HG03108 (cell line): ENCODE measurements around the gene SGTA.

Experiments
- ATAC-seq: cut with Tn5 transposase; IDR thresholded peaks from one replicate; pipeline ENCODE4 v1.9.1; 2021; ENCODE audit warnings: moderate library complexity; ENCODE audit not compliant: unreplicated experiment

The SGTA gene

DNA sequence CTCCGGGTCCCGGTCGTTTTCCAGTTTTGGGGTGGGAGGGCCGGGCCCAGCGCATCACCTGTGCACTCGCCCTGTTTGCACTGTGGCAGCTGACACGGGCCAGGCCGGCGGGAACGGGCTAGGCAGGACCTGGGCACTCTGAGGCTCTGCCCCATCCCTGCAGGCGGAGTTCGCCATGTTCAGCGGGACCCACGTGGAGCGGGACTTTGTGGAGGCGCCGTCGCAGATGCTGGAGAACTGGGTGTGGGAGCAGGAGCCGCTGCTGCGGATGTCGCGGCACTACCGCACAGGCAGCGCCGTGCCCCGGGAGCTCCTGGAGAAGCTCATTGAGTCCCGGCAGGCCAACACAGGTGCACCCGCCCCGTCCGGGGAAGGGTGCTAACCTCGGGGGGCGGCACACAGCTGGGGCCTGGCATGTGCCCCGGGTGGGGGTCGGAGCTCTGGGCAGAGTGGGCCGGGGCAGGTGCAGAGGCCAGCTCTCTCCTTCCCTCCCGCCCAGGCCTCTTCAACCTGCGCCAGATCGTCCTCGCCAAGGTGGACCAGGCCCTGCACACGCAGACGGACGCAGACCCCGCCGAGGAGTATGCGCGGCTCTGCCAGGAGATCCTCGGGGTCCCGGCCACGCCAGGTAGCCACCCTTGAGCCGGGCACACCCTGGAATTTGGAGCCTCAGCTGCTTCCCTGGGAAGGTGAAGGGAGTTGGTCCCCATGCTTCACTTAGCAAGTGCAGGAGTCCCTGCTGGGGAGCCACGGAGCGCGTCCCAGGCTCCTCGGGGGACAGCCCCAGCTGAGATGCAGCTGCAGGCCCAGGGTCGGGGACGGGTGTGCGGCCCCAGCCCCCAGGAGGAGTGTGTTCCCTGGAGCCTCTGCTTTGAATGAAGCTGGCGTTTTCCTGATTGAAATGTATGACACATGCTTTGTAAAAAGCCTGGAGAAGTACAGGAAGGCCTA is 27.3 kb upstream of the SGTA start:
- ATAC-seq, result no peak

DNA sequence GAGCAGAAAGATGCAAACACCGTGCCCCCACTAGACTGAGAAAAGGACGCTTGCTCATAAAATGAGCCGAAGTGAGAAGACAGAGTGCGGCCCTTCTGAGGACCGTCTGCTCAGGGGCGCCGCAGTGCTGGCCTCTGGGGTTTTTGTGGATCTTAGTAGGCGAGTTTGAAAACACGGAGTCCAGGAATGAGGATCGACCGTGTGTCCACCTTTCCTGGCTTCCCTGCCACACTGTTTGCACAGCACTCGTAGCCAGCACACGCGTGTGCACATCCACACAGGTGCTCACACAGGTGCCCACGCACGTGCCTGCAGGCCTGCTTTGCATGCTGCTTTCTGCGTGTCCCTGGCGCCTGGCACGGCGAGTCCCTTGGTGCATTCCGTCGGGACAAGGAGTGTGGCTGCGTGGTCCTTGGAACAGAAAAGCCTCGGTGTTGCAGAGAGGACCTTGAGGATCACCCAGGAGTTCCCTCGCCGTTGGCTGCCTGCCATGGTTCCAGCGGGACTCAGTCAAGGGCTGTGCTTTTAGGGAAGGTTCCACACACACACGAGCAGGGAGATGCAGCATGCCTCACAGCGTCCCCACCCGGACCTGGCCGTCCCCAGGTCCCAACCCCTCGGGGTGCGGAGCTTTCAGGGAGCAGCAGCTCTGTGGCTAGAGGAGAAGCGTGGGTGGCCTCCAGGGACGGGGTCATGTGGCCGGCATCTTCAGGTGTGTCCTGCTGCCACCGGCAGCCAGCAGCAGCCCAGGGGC is 26.5 kb upstream of the SGTA start:
- ATAC-seq, result no peak

DNA sequence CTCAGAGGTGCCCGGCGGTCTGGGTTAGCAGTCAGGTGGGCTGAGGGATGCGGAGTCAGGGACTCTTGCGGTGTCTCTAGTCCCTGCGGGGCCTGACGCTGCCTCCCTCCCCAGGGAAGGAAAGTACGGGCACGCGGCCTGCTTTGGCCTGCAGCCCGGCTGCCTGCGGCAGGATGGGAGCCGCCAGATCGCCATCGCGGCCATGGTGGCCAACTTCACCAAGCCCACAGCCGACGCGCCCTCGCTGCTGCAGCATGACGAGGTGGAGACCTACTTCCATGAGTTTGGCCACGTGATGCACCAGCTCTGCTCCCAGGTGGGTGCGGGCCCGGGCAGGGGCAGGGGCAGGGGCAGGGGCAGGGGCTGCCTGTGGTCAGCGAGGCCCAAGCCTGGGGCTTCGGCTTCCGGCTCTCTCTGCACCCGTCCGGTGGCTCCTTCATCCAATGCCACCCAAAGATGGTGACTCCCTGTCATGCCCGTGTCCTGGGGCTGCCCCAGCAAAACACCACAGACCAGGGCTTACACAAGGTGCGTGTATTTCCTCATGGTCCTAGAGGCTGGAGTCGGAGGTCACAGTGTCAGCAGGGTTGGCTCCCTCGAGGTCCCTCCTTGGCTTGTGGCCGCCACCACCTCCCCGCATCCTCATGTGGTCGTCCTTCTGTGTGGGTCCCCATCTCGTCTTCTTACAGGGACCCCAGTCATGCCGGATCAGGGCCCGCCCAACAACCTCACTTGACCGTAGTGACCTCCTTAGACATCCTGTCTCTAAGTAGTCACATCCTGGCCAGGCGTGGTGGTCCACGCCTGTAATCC is 25.3 kb upstream of the SGTA start:
- ATAC-seq, result no peak

DNA sequence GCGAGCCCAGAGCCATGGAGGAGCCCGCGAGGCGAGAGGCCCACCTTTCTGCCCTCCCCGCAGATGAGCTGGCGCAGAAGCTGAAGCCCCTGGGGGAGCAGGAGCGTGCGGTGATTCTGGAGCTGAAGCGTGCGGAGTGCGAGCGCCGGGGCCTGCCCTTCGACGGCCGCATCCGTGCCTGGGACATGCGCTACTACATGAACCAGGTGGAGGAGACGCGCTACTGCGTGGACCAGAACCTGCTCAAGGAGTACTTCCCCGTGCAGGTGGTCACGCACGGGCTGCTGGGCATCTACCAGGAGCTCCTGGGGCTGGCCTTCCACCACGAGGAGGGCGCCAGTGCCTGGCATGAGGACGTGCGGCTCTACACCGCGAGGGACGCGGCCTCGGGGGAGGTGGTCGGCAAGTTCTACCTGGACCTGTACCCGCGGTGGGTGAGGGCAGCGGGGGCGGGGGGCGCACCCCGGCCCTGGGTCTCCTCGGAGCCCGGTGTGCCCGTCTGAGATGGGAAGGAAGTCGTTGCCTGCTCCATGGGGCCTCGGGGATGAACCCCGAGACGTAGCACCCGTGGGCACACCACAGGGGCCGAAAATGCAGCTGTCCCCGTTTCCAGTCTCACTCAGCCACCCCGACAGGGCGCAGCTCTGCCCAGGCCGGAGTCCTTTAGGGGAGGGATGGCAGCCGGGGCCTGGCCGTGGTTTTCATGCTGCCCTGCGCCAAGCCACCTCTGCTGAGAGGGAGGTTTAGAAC is 24.5 kb upstream of the SGTA start:
- ATAC-seq, result no peak

DNA sequence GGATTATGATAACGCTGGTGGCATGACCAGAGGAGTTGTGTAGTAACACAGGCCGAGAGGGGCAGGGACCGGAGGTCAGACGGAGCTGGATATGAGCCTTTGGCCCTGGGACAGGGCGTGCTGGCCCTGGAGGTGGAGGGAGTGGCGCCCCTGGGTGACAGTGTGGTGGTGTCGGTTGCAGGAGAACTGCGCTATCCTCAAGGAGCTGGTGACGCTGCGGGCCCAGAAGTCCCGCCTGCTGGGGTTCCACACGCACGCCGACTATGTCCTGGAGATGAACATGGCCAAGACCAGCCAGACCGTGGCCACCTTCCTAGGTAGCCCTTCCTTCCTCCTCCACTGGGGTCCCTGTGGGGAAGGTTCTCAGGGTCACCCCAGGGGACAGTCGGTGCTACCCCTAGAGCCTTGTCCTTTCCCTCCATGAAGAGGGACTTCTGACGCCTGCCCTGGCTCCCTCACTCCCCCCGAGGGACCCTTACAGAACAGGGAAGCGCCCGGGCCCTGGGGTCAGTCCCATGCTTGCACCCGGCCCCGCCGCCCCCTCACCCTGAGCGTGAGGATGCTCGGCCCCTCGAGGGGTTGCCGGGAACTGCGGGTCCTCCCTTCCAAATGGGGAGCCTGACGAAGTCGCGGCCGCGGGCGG is 23.8 kb upstream of the SGTA start:
- no peak for ATAC-seq

DNA sequence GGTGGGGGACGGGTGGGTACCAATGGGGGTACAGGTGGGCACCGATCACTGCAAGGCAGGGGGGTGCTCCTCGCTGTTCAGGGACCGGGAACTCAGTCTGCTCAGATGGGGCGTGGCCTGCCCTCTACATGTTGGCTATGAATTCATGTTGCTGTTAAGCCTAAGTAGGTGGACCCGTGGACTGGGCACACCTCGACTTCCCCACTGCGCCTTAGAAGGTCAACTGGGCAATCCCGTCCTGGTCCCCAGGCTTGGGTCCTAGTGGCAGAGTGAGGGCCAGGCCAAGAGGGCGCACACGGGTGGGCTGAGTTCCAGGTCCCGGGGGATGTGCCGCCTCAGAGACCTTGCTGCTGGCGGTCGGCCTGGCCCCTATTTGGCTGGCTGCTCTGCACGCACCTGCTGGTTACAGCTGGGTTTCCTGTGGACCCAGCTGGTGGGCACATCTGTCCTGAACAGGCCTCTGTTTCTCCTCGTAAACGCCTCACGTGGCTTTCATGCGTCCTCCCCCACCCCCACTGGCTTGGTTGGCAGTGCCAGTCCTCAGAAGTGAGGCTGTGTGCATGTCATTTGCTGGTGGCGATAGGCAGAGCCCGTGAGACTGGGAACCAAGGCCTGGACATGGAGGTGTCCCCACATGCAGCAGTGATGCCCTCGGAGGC is 23.0 kb upstream of the SGTA start:
- no peak for ATAC-seq

DNA sequence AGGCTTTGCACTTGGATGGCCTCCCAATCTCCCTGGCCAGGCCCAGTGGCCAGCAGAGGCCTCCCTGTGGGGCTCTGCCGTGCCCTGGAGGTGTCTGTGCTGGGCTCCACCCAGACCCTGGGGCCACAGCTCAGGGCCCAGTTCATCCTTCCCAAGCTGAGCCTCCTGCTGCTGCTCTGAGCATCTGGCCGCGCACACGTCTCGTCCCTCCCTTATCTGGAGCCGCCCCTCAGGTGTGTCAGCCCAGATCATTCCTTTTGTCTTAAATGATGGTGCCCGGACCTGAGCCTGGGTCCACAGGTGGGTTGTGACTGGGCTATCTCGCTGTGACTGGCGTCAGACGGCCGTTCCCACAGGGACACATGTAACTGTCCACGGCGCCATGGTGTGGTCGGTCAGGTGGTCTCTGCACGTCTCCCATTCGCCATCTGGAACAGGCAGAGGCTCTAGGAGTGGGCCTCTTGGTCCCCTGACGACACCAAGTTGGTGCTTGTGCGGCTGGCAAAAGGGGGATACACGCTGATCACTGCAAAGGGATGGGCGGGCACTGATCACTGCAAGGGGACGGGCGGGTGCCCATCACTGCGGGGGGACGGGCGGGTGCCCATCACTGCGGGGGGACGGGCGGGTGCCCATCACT is 22.3 kb upstream of the SGTA start:
- ATAC-seq, result no peak

DNA sequence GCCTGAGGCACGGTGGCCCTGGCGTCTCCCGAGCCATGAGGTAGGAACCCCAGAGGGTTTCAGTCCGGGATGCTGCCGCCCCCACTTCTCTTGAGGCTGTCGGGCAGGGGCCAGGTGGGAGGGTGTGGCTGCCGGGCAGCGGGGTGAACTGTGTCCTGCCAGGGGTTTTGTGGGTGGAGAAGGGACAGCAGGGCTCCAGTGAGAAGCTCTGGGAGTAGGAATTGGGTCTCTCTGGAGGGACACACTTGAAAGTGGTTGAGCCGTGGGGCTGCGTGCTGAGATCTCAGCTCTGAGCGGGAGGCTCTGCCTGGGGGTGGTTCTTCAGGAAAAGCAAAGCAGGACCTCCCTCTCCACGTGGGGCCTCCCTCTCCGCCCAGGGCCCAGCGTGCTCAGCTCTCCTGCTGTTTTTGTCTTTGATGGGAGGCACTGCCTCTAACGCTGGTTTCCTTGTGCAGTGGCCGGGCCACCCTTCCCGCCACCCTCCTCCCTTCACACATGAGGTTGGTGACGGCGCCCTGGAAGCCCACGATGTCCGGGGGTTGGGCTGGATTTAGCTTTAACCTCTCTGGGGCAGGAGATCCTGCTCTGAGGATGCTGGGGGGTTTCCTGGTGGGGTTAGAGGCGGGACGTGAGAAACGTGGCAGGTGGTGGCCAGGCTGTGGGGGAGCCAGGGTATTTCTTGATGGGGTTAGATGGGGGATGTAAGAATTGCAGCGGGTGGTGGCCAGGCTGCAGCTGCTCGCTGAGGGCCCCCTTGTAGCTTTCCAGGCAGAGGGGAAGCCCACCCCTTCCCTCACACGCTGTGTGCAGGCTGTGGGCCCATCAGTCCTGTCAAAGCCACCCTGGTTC is 21.3 kb upstream of the SGTA start:
- no peak for ATAC-seq

DNA sequence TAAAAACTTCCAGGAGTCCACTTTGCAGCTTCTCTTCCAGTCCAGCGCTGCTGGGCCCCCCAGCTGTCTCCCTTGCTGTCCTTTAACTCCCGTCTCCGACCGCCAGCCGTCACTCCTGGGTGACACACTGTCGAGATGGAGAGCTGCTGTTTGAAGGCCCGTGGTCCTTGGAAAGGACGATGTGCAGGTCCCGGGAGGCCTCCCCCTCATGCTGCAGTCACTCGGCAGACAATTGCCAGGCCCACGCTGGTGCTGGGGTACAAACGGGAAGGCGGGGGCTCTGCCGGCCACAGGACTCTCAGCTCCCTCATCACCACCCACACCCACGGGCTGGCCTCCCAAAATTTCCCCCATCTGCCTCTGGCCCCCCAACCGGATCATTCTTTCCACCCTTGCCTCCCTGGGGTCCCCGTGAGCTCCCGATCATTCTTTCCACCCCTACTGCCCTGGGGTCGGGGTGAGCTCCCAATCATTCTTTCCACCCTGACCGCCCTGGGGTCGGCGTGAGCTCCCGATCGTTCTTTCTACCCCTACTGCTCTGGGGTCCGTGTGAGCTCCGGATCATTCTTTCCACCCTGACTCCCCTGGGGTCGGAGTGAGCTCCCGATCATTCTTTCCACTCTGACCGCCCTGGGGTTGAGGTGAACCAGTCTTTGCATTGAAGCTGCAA is 20.5 kb upstream of the SGTA start:
- ATAC-seq, result no peak

DNA sequence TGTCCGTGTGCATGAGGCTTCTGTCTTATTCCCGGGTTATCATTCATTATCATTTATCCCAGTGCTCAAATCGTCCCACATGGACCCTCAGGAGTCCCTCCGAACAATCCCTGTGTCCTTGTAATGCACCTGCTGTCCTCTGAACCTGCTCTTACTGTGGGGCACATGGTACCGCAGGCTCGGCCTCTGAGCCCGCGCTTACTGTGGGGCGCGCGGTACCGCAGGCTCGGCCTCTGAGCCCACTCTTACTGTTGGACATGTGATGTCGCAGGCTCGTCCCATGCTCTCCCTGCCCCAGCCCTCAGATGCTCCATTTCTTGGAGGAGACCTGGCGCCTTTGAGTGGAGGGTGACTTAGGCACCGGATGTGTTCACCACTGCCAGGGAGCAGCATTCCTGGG is 19.8 kb upstream of the SGTA start:
- ATAC-seq, result no peak

DNA sequence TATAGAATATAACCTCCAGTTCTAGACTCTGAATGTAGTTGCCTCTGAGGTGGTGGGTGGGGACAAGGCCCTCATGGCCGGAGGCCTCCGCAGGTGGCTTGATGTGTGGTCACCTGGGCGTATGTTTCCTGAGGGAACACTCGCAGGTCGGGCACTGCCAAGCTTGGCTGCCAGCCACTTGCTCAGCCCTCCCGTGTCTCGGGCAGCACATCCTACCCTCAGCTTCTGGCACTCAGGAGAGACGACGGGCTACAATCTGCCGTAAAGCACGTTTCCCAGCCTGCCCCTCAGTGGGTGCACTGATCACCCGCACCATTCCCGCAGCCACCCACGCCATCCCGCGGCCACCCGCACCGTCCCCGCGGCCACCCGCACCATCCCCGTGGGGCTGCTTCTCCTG is 17.4 kb upstream of the SGTA start:
- ATAC-seq, result no peak

DNA sequence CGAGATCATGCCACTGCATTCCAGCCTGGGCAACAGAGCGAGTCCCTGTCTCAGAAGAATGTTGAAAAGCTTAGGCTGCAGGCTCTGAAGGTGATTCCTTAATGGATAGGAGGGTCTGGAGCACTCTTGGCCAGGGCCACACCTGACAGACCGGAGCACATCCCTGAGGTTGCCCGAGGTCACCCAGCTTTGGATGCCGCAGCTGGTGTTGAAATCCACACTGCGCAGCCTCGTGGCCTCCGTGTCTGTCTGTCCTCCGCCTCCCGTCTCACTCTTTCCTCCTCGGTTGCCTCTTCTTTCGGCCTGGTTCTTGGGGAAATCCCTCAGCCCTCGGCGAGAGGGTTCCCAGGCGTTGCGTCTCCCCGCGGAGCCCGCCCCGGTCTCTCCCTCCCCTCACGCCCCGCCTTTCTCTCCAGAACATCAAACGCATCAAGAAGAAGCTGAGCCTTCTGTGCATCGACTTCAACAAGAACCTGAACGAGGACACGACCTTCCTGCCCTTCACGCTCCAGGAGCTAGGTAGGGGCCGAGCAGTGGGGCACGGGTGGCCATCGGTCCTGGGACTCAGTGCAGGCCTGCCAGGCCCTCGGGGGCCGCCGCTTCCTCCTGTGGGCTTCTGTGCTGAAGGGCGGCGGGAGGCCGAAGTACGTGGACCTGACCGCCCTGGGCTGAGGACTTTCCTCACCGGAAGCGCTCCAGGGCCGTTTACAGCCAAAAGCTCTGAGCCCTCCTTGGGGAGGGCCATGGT is 16.4 kb upstream of the SGTA start:
- ATAC-seq, result no peak

DNA sequence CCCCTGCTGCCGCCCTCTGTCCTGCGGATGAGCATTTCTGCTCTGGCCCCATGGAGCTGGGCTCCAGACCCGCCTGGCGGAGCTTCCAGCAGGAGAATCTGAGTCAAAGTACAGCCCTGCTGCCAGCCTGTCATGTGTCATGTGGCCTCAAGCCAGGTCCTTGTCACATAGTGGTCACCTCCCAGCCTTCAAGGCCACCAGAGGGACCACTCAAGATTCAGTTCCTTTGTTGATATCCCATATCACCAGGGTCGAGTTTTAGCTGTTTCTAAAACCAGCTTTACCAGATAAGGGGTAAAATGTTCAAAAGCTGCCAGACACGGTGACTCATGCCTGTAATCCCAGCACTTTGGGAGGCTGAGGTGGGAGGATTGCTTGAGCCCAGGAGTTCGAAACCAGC is 15.7 kb upstream of the SGTA start:
- no peak for ATAC-seq

DNA sequence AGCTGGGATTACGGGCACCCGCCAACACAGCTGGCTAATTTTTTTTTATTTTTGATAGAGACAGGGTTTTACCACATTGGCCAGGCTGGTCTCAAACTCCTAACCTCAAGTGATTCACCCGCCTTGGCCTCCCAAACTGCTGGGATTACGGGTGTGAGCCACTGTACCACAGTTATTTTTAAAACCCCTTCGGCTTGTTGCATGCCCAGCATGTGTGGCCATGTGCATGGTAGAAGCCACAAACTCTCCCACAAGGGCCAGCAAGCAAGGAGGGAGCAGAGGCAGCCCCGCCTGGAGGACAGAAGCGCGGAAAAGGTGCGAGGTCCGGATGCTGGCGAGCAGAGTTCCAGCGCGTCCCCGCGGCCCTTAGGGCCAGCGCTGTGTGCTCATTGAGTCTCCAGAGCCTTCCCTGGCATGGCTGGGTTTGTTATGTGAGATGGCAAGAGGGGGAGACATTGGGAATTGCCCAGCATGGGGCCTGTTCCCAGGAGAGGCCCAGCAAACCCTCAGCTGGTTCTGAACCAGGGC is 15.1 kb upstream of the SGTA start:
- no peak for ATAC-seq

DNA sequence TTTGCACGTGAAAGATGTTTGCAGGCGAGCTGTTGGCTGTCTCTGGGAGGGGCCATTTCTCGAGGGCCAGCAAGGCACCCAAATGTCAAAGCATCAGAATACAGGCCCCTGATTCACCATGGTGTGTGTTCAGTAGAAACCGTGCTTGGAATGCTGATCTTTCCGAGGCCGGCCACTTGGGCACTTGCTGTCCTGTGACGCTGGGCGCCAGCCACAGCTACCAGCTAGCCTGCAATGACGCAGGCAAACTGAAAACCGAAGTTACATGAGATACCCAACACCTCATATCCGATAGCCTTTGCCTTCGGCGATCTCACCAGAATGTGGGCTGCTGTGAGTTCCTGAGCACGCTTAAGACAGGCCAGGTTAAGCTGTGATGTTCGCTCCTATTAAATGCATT is 14.2 kb upstream of the SGTA start:
- ATAC-seq, result no peak

DNA sequence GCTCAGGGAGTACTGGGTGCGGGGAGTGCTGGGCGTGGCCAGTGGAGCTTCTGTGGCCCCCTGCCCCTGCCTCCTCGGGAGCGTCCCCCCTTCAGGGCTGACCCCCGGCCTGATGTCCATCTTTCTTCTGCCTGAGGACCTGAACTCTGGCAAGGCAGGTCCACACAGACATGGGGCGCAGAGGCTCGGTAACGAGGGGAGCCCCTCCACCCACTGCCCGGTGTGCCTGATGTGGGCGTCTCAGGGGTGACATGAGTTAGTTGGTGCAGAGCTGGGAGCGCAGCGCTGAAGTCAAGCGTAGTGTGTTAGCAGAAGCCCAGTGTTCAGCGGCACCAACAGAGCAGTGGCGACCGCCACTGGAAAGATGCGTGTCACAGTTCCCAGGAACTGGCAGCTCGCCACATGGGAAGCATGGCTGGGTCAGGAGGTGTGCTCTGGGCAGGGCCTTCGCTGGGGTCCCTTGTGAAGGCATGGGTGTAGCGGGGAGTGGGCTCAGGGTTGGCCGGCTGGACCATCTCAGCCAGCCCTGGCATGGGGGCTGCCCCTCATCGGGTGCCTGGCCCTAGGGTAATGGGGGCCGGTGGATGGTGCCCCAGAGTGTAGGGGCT is 13.7 kb upstream of the SGTA start:
- ATAC-seq, result no peak
